HEK293 (cell line): ENCODE measurements around the gene EPS8L3.

ENCODE experiments used
- CTCF ChIA-PET: fragments of 350-600 bp; formaldehyde crosslinking; extraction: SDS; loops from one replicate; lab custom pipeline; 2021; ENCODE audit warnings: antibody characterized with exemption; lab: Yijun Ruan, JAX
- POLR2A ChIA-PET: fragments of 300-600 bp; formaldehyde crosslinking; extraction: SDS; loops from one replicate; lab custom pipeline; 2020; ENCODE audit warnings: antibody characterized with exemption, inconsistent platforms; lab: Yijun Ruan, JAX
- H3K27ac ChIP-seq: fragments of 200-500 bp; sonication (Bioruptor generic); 2 replicates; pipeline ENCODE4 v1.5.1; 2014; ENCODE audit warnings: low read depth, low read length, control low read depth, inconsistent platforms; ENCODE audit errors: extremely low read depth
- H3K36me3 ChIP-seq, 2 experiments: fragments of 200-500 bp in 1 of 2; sonication (Bioruptor generic) in 1 of 2; 1 replicate in 1 of 2; 2 replicates in 1 of 2; pipeline ENCODE4 v1.5.1; 2014 to 2017; ENCODE audit warnings: inconsistent platforms in 2 of 2, low read length in 2 of 2; ENCODE audit not compliant: control insufficient read depth in 2 of 2, insufficient read depth in 1 of 2
- H3K4me1 ChIP-seq: fragments of 200-500 bp; sonication (Bioruptor generic); 2 replicates; pipeline ENCODE4 v1.5.1; 2014; ENCODE audit warnings: mild to moderate bottlenecking, low read length, inconsistent platforms; ENCODE audit not compliant: control insufficient read depth, insufficient read depth
- H3K4me3 ChIP-seq: 2 replicates; pipeline ENCODE4 v1.5.1; 2011; ENCODE audit warnings: low read depth, mild to moderate bottlenecking, control low read depth, low read length, moderate library complexity
- H3K9me3 ChIP-seq: fragments of 200-500 bp; sonication (Bioruptor generic); 2 replicates; pipeline ENCODE4 v1.5.1; 2014; ENCODE audit warnings: low read depth, low read length, inconsistent platforms; ENCODE audit not compliant: control insufficient read depth, insufficient read depth
- EGR2 ChIP-seq: fragments of 450-650 bp; formaldehyde crosslinking; IDR thresholded peaks from 2 replicates; pipeline ENCODE4 v1.5.1; 2016; ENCODE audit warnings: low read depth, missing biosample characterization, missing genetic modification characterization
- IKZF3 ChIP-seq: fragments of 450-650 bp; IDR thresholded peaks from 2 replicates; pipeline ENCODE4 v1.5.0; 2018; ENCODE audit warnings: missing biosample characterization, mild to moderate bottlenecking, missing genetic modification characterization, moderate library complexity
- KLF9 ChIP-seq: fragments of 450-650 bp; formaldehyde crosslinking; IDR thresholded peaks from 2 replicates; pipeline ENCODE4 v1.5.1; 2016; ENCODE audit warnings: missing biosample characterization, missing genetic modification characterization, low read depth
- MEIS1 ChIP-seq: sonication (generic); formaldehyde crosslinking; IDR thresholded peaks from 2 replicates; pipeline ENCODE4 v1.8.1; 2022; ENCODE audit warnings: missing genetic modification reagents, mild to moderate bottlenecking, borderline replicate concordance
- OSR2 ChIP-seq: fragments of 450-650 bp; formaldehyde crosslinking; IDR thresholded peaks from 2 replicates; pipeline ENCODE4 v1.5.1; 2016; ENCODE audit warnings: missing biosample characterization, missing genetic modification characterization
- TRIM28 ChIP-seq: IDR thresholded peaks from 2 replicates; pipeline ENCODE4 v1.6.1; 2011; ENCODE audit warnings: low read length, control low read depth, borderline replicate concordance
- YY2 ChIP-seq: fragments of 450-650 bp; formaldehyde crosslinking; IDR thresholded peaks from 2 replicates; pipeline ENCODE4 v1.5.1; 2016; ENCODE audit warnings: missing biosample characterization, missing genetic modification characterization
- ZBTB17 ChIP-seq: fragments of 450-650 bp; formaldehyde crosslinking; IDR thresholded peaks from 2 replicates; pipeline ENCODE4 v1.5.1; 2016; ENCODE audit warnings: missing biosample characterization, missing genetic modification characterization
- ZEB2 ChIP-seq: fragments of 450-650 bp; formaldehyde crosslinking; IDR thresholded peaks from 2 replicates; pipeline ENCODE4 v1.5.1; 2016; ENCODE audit warnings: missing biosample characterization, missing genetic modification characterization
- ZFHX2 ChIP-seq: fragments of 450-650 bp; formaldehyde crosslinking; conservative IDR thresholded peaks from 2 replicates; pipeline ENCODE4 v1.5.1; 2016; ENCODE audit warnings: missing biosample characterization, missing genetic modification characterization
- ZFP37 ChIP-seq: fragments of 450-650 bp; formaldehyde crosslinking; IDR thresholded peaks from 2 replicates; pipeline ENCODE4 v1.5.1; 2016; ENCODE audit warnings: missing biosample characterization, missing genetic modification characterization
- ZFP41 ChIP-seq: fragments of 450-650 bp; formaldehyde crosslinking; IDR thresholded peaks from 2 replicates; pipeline ENCODE4 v1.5.1; 2016; ENCODE audit warnings: missing biosample characterization, missing genetic modification characterization, borderline replicate concordance
- ZNF23 ChIP-seq: fragments of 450-650 bp; formaldehyde crosslinking; IDR thresholded peaks from 2 replicates; pipeline ENCODE4 v1.5.1; 2016; ENCODE audit warnings: missing biosample characterization, missing genetic modification characterization, borderline replicate concordance
- ZNF24 ChIP-seq: fragments of 450-650 bp; formaldehyde crosslinking; IDR thresholded peaks from 2 replicates; pipeline ENCODE4 v1.5.1; 2016; ENCODE audit warnings: missing biosample characterization, missing genetic modification characterization
- ZNF248 ChIP-seq: fragments of 450-650 bp; formaldehyde crosslinking; IDR thresholded peaks from 2 replicates; pipeline ENCODE4 v1.5.1; 2017; ENCODE audit warnings: missing biosample characterization, missing genetic modification characterization
- ZNF292 ChIP-seq: fragments of 450-650 bp; formaldehyde crosslinking; IDR thresholded peaks from 2 replicates; pipeline ENCODE4 v1.5.1; 2016; ENCODE audit warnings: low read depth, missing biosample characterization, missing genetic modification characterization, borderline replicate concordance
- ZNF335 ChIP-seq: fragments of 450-650 bp; formaldehyde crosslinking; conservative IDR thresholded peaks from 2 replicates; pipeline ENCODE4 v1.5.1; 2016; ENCODE audit warnings: missing biosample characterization, missing genetic modification characterization
- ZNF366 ChIP-seq: fragments of 450-650 bp; formaldehyde crosslinking; conservative IDR thresholded peaks from 2 replicates; pipeline ENCODE4 v1.5.1; 2016; ENCODE audit warnings: missing biosample characterization, missing genetic modification characterization
- ZNF426 ChIP-seq: fragments of 450-650 bp; formaldehyde crosslinking; IDR thresholded peaks from 2 replicates; pipeline ENCODE4 v1.5.1; 2017; ENCODE audit warnings: missing biosample characterization, missing genetic modification characterization, mild to moderate bottlenecking, inconsistent platforms, moderate library complexity
- ZNF433 ChIP-seq: fragments of 450-650 bp; formaldehyde crosslinking; IDR thresholded peaks from 2 replicates; pipeline ENCODE4 v1.5.1; 2016; ENCODE audit warnings: missing biosample characterization, missing genetic modification characterization, low read depth
- ZNF521 ChIP-seq: fragments of 450-650 bp; formaldehyde crosslinking; IDR thresholded peaks from 2 replicates; pipeline ENCODE4 v1.5.1; 2017; ENCODE audit warnings: missing biosample characterization, mild to moderate bottlenecking, missing genetic modification characterization
- ZNF558 ChIP-seq: fragments of 450-650 bp; formaldehyde crosslinking; IDR thresholded peaks from 2 replicates; pipeline ENCODE4 v1.5.1; 2016; ENCODE audit warnings: missing biosample characterization, missing genetic modification characterization
- ZNF596 ChIP-seq: fragments of 450-650 bp; IDR thresholded peaks from 2 replicates; pipeline ENCODE4 v1.5.0; 2018; ENCODE audit warnings: missing biosample characterization, mild to moderate bottlenecking, missing genetic modification characterization, moderate library complexity
- ZNF600 ChIP-seq: fragments of 450-650 bp; formaldehyde crosslinking; IDR thresholded peaks from 2 replicates; pipeline ENCODE4 v1.5.1; 2016; ENCODE audit warnings: missing biosample characterization, missing genetic modification characterization
- ZNF768 ChIP-seq: fragments of 450-650 bp; formaldehyde crosslinking; IDR thresholded peaks from 2 replicates; pipeline ENCODE4 v1.5.1; 2018; ENCODE audit warnings: missing biosample characterization, mild to moderate bottlenecking, missing genetic modification characterization
- ZSCAN23 ChIP-seq: fragments of 450-650 bp; formaldehyde crosslinking; IDR thresholded peaks from 2 replicates; pipeline ENCODE4 v1.5.1; 2016; ENCODE audit warnings: missing biosample characterization, missing genetic modification characterization
- TF ChIP-seq, protein P1 (sequence below): fragments of 450-650 bp; formaldehyde crosslinking; IDR thresholded peaks from 2 replicates; pipeline ENCODE4 v1.5.1; 2016; ENCODE audit warnings: missing biosample characterization, missing genetic modification characterization
- TF ChIP-seq, protein P2 (sequence below): IDR thresholded peaks from 2 replicates; pipeline ENCODE4 v1.6.1; 2011; ENCODE audit warnings: mild to moderate bottlenecking, low read depth, low read length, borderline replicate concordance
- TF ChIP-seq, protein P3 (sequence below): fragments of 450-650 bp; formaldehyde crosslinking; IDR thresholded peaks from 2 replicates; pipeline ENCODE4 v1.5.1; 2016; ENCODE audit warnings: missing biosample characterization, missing genetic modification characterization
- TF ChIP-seq, protein P4 (sequence below): fragments of 450-650 bp; formaldehyde crosslinking; IDR thresholded peaks from 2 replicates; pipeline ENCODE4 v1.5.1; 2016; ENCODE audit warnings: missing biosample characterization, missing genetic modification characterization
- TF ChIP-seq, protein P5 (sequence below): fragments of 450-650 bp; IDR thresholded peaks from 2 replicates; pipeline ENCODE4 v1.5.1; 2018; ENCODE audit warnings: missing biosample characterization, mild to moderate bottlenecking, missing genetic modification characterization

The EPS8L3 gene

DNA sequence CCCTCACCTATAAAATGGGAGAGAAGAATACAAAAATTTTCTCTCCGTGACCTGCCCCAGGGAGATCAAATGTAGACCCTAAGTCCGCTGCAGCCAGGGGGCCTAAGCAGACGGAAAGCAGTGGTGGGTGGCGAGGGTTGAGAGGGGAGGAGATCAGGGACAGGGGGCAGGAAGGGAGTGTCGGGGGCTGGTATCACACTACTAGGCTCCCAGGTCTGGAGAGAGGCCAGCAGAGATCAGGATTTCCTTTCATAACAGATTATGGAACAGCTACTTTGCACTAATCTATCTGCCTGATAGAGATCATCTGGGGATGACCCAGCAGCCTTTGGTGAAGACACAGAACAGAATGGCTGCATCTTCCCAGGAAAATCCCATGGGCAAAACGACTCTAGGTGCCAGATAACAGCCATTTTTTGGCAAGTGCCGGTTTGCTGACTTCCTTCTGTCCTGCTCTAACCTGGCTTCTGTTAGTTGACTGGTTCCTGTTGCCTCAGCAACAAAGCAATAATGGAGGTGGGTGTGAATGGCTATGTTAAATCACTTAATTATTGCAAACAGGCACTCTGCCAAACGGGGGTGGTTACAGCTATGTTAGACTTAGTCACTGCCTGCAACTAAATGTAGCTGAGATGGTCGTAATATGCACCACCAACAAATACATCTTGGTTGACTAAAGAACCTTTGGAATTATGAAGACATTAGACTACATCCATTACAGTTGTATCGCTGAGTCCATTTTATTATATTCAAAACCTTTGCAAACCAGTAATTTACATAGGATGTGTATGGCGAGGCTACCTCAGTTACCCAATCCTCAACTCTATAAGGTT is 30.0 kb upstream of the EPS8L3 start:
- no peak for TF ChIP-seq ZNF558 (tag by site-specific recombination)
- TF ChIP-seq, protein P1, sequence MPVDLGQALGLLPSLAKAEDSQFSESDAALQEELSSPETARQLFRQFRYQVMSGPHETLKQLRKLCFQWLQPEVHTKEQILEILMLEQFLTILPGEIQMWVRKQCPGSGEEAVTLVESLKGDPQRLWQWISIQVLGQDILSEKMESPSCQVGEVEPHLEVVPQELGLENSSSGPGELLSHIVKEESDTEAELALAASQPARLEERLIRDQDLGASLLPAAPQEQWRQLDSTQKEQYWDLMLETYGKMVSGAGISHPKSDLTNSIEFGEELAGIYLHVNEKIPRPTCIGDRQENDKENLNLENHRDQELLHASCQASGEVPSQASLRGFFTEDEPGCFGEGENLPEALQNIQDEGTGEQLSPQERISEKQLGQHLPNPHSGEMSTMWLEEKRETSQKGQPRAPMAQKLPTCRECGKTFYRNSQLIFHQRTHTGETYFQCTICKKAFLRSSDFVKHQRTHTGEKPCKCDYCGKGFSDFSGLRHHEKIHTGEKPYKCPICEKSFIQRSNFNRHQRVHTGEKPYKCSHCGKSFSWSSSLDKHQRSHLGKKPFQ, result 0 out of 2 replicates have a peak, but pooled peaks have one; percentile 57
- TF ChIP-seq ZFP37 (tag by site-specific recombination), result no peak
- TF ChIP-seq YY2 (tag by site-specific recombination), result 0 out of 2 replicates have a peak, but pooled peaks have one; percentile 21
- TF ChIP-seq, protein P2, sequence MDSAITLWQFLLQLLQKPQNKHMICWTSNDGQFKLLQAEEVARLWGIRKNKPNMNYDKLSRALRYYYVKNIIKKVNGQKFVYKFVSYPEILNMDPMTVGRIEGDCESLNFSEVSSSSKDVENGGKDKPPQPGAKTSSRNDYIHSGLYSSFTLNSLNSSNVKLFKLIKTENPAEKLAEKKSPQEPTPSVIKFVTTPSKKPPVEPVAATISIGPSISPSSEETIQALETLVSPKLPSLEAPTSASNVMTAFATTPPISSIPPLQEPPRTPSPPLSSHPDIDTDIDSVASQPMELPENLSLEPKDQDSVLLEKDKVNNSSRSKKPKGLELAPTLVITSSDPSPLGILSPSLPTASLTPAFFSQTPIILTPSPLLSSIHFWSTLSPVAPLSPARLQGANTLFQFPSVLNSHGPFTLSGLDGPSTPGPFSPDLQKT, result no peak
- TF ChIP-seq ZNF23 (tag by site-specific recombination), result no peak
- no peak for TF ChIP-seq ZNF521 (tag by site-specific recombination)
- TF ChIP-seq ZNF24 (tag by site-specific recombination), result peak; percentile 27; the same call in 1 of the 2 replicates
- TF ChIP-seq IKZF3 (tag by site-specific recombination), result peak; percentile 50
- no peak for TF ChIP-seq ZSCAN23 (tag by site-specific recombination)
- no peak for TF ChIP-seq ZFP41 (tag by site-specific recombination)
- no peak for TF ChIP-seq ZNF768 (tag by site-specific recombination)
- no peak for TF ChIP-seq ZEB2
- peak; percentile 66 for TF ChIP-seq ZBTB17 (tag by site-specific recombination)
- peak; percentile 90 for TF ChIP-seq ZFHX2
- TF ChIP-seq ZNF433, result no peak
- TF ChIP-seq ZNF426 (tag by site-specific recombination), result no peak
- peak; percentile 76; the same call in 1 of the 2 replicates for TF ChIP-seq TRIM28
- peak; percentile 74 for TF ChIP-seq KLF9 (tag by site-specific recombination)
- peak; percentile 88 for TF ChIP-seq ZNF335 (tag by site-specific recombination)
- TF ChIP-seq ZNF600 (tag by site-specific recombination), result 0 out of 2 replicates have a peak, but pooled peaks have one; percentile 23
- TF ChIP-seq MEIS1, result no peak
- TF ChIP-seq, protein P3, sequence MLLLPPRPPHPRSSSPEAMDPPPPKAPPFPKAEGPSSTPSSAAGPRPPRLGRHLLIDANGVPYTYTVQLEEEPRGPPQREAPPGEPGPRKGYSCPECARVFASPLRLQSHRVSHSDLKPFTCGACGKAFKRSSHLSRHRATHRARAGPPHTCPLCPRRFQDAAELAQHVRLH (tag by site-specific recombination), result no peak
- TF ChIP-seq EGR2, result peak; percentile 70; the same call in 1 of the 2 replicates
- TF ChIP-seq OSR2 (tag by site-specific recombination), result peak; percentile 77
- TF ChIP-seq, protein P4, sequence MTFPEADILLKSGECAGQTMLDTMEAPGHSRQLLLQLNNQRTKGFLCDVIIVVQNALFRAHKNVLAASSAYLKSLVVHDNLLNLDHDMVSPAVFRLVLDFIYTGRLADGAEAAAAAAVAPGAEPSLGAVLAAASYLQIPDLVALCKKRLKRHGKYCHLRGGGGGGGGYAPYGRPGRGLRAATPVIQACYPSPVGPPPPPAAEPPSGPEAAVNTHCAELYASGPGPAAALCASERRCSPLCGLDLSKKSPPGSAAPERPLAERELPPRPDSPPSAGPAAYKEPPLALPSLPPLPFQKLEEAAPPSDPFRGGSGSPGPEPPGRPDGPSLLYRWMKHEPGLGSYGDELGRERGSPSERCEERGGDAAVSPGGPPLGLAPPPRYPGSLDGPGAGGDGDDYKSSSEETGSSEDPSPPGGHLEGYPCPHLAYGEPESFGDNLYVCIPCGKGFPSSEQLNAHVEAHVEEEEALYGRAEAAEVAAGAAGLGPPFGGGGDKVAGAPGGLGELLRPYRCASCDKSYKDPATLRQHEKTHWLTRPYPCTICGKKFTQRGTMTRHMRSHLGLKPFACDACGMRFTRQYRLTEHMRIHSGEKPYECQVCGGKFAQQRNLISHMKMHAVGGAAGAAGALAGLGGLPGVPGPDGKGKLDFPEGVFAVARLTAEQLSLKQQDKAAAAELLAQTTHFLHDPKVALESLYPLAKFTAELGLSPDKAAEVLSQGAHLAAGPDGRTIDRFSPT (tag by site-specific recombination), result no peak
- TF ChIP-seq, protein P5, sequence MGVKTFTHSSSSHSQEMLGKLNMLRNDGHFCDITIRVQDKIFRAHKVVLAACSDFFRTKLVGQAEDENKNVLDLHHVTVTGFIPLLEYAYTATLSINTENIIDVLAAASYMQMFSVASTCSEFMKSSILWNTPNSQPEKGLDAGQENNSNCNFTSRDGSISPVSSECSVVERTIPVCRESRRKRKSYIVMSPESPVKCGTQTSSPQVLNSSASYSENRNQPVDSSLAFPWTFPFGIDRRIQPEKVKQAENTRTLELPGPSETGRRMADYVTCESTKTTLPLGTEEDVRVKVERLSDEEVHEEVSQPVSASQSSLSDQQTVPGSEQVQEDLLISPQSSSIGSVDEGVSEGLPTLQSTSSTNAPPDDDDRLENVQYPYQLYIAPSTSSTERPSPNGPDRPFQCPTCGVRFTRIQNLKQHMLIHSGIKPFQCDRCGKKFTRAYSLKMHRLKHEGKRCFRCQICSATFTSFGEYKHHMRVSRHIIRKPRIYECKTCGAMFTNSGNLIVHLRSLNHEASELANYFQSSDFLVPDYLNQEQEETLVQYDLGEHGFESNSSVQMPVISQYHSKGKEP (tag by site-specific recombination), result peak; percentile 69; the same call in 1 of the 2 replicates
- TF ChIP-seq ZNF596, result no peak
- TF ChIP-seq ZNF366, result 0 out of 2 replicates have a peak, but pooled peaks have one; percentile 24
- TF ChIP-seq ZNF292, result no peak
- no peak for TF ChIP-seq ZNF248 (tag by site-specific recombination)
- POLR2A ChIA-PET, result interaction anchor here (0.7 kb wide), 1 partner anchor 8 kb away, joined by 3 read pairs; no protein-coding TSS in a partner anchor
- peaks cover 3% of the 10 kb centered on the region; the same call in 1 of the 2 replicates for H3K4me1 ChIP-seq

More for the DNA sequence above, 30.0 kb upstream of the EPS8L3 start:
- no peak overlapping the region for H3K4me3 ChIP-seq
- no peaks in the 10 kb centered on the region for H3K36me3 ChIP-seq
- CTCF ChIA-PET, result interaction anchor here (0.7 to 4.6 kb wide), 4 partner anchors 7 to 191 kb away, joined by 3 to 59 read pairs (median 4); partner anchors contain the start of gene AHCYL1
- H3K9me3 ChIP-seq, result no peaks in the 10 kb centered on the region
- H3K27ac ChIP-seq, result no peak overlapping the region
